Superior temporal gyrus (tissue), 1 donor: Measurements from ENCODE around the gene RETSAT.
"Not testable (repeated sequence)": the region's sequence is repeated elsewhere in the genome, so short reads cannot be mapped to it uniquely, and the experiment has no call there.

Experiments
- DNase-seq: peaks from one replicate; pipeline ENCODE4 v3.0.0-alpha.2; 2016; ENCODE audit errors: extremely low spot score

The RETSAT gene

GRCh38 chr2:85378257-85378656 is 23.9 kb upstream of the RETSAT start:
- no peak for DNase-seq

- no peak for DNase-seq
Measured at GRCh38 chr2:85377083-85377482, 22.8 kb upstream of the RETSAT start.

DNA sequence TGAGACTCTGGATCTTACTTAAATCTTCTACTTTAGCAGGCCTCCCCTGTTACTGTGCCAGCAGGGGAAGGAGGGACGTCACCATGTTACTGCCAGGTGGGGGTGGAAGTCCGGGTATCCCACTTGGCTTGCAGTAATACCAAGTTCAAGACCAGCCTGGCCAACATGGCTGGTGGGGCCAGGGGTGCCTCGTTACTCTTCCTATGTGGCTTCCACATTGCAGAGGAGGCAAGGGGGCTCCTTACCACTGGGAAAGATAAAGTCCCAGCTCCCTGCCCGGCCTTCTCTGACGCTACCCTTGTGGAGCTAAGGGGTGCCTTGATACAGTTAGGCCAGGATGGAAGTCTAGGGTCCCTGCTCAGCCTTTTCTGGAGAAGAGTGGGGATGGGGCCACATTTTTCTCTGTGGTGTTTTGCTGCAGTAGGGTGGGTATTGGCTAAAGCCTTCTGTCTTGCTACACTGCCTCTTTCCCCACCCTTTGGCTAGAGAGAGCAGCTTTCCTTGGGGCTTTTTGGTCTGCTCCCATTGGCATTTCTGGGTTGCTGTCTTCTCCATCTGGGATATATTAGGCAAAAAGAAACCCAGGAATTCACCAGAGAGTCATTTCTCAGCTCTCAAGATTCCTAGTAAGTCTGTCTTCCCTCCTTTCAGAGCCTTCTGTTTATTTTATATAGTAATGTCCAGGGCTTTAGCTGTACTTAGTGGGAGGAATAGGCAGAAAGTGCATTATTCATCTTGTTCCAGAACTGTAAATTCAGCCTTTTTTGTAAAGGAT is 22.1 kb upstream of the RETSAT start:
- no peak for DNase-seq

- DNase-seq = no peak
Measured at GRCh38 chr2:85371045-85371444, 16.7 kb upstream of the RETSAT start.

DNA sequence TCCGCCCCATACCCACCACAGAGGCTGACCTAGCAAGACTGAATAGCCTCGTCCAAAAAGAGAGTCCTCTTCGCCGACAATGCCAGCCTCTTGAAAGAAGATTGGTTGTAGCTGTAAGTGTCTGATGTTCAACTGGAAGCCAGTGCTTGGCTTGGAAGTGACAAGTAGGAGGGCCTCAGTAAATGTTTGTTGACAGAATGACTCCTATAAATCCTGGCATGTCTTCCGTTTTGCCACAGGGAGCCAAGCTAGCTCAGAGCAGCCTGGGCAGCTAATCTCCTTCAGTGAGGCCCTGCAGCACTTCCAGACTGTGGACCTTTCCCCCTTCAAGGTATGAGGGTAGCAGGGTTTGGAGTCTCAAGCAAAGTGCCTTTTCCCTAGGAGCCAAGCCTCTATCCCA is 15.2 kb upstream of the RETSAT start:
- no peak for DNase-seq

- DNase-seq = no peak
Measured at GRCh38 chr2:85368921-85369320, 14.6 kb upstream of the RETSAT start.

DNA sequence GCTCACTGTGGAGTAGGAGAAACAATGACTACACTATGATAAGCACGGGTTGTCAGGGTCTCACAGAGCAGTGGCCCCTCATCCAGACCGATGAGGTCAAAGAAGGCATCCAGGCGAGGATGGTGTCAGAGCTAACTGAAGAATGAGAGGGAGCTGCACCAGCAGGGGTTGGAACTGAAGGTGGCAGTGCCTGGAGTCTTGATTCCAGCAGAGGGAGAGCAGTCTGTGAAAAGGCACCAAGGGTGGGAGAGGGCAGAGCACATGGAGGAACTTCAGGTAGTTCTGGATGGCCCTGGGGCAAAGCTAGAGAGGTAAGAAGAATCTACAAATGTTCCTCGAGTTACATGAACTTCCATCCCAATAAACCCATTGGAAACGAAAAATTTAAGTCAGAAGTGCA is 12.9 kb upstream of the RETSAT start:
- DNase-seq = no peak

GRCh38 chr2:85362653-85363387 is 8.5 kb upstream of the RETSAT start:
- not testable (repeated sequence) for DNase-seq

GRCh38 chr2:85357736-85358135 is 3.4 kb upstream of the RETSAT start:
- DNase-seq = no peak

DNA sequence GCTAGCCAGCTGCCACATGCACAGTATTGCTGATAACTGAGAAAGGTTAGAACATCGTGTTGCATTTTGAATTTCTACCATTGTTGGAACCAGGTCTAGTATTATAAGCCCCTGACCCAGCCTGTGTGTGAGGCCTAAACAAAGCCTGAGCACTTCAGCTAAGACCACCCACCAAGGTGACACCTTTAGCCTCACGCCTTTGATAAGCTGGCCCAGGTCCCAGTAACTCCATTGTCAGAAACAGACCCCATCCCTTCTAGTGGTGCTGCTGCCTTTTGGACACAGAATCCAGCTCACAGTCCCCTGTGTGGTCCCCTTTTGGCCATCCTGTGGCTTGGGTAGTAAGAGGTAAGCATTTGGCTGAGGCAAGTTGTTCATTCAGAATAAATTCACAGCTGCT is 1.9 kb upstream of the RETSAT start:
- no peak for DNase-seq

- no peak for DNase-seq
Measured at GRCh38 chr2:85355521-85355920, 1.2 kb upstream of the RETSAT start.

- DNase-seq = no peak
Measured at GRCh38 chr2:85355073-85355410, 714 bp upstream of the RETSAT start.

- no peak for DNase-seq
Measured at GRCh38 chr2:85353876-85354285, 447 bp downstream of the RETSAT start.

DNA sequence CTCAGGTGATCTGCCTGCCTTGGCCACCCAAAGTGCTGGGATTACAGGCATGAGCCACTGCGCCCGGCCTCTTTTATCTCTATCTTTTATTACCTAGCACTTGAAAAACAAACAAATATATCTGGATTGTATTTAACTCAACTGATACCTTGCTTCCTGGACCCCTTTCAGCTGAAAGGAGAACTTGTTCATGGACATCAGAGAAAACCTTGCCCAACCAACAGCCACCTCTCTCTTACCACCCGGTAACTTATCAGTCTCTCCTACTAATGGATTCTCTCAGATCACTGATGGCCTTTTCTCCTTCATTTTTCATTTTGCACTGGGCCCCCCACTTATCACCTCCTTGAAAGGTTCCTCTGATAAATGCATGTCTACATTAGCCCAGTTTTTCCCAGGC is 6.7 kb downstream of the RETSAT start:
- no peak for DNase-seq

- no peak for DNase-seq
Measured at GRCh38 chr2:85344356-85344954, 9.9 kb downstream of the RETSAT start.

- DNase-seq = not testable (repeated sequence)
Measured at GRCh38 chr2:85343207-85343895, 11.0 kb downstream of the RETSAT start.

GRCh38 chr2:85342156-85342555 is 12.2 kb downstream of the RETSAT start:
- DNase-seq = no peak

GRCh38 chr2:85341269-85342029 is 12.9 kb downstream of the RETSAT start:
- no peak for DNase-seq

DNA sequence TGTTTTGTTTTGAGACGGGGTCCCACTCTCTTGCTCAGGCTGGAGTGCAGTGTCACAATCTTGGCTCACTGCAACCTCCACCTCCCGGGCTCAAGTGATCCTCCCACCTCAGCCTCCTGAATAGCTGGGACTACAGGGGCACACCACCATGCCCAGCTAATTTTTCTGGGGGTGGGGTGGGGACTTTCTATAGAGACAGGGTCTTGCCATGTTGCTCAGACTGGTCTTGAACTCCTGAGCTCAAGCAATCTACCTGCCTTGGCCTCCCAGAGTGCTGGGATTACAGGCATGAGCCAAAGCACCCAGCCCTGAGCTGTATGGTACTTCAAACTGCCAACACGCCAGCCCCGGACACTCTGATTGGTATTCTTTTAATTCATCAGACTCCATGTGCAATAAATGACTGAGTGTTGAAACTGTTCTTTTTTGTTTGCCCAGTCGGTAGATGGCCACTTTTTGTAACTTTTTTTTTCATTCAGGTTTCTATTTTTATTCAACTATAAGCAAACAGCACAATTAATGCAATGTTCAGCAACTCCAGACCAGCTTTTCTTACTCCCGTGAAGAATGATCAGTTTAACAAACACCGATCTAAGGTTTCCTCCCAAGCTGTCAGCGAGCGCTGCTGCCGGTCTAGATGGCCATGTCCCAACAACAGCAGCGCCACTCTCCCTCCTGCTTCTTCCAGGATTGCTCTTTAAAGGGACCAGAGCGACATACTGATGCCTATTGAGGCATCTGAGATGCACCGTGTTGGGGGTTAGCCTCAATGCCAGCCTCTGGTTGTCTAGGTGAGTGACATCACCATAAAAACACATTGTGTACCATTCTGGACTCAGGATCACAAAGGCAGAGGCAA is 14.1 kb downstream of the RETSAT start:
- DNase-seq = no peak

GRCh38 chr2:85334928-85335327 is 19.4 kb downstream of the RETSAT start:
- no peak for DNase-seq

GRCh38 chr2:85333877-85334276 is 20.5 kb downstream of the RETSAT start:
- DNase-seq = not testable (repeated sequence)
